NOMO-1 (cell line): ENCODE data around the gene PTPN12.
A peak's percentile ranks its signal among the peaks of the same experiment; 100 is the strongest.
"Not testable (repeated sequence)": the region's sequence is repeated elsewhere in the genome, so short reads cannot be mapped to it uniquely, and the experiment has no call there.

Experiments used
- DNase-seq, 2 experiments: peaks; one replicate each; lab custom pipeline; 2025; ENCODE audit not compliant: unreplicated experiment in 2 of 2; lab: John Stamatoyannopoulos, UW

The PTPN12 gene

GRCh38 chr7:77537136-77537777, at the start of gene PTPN12:
Gene PTPN12 (plus strand): TSS chr7:77537295. CDS start chr7:77537547, 252 bp downstream.
- peak; percentile 72 to 76 for DNase-seq

DNA sequence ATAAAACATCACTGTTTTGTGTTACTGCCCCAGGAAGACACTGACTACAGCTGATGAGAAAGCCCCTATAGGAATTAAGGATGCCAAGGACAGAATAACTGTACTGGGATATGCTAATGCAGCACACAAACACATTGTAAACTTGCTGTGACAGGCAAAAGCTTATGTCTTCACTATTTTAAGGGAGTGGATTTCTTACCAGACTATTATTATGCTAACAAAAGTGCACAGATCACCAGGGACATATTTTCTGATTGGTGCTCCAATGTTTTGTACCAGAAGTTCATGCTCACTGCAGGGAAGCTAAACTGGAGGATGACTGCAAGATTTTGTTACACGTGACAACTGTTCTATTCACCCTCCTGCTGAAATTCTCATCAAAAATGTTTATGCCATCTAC, 48.1 kb upstream of the PTPN12 start:
- DNase-seq: no peak

- no peak for DNase-seq
These were observed 40.0 kb upstream of the PTPN12 start for GRCh38 chr7:77497079-77497478.

DNA sequence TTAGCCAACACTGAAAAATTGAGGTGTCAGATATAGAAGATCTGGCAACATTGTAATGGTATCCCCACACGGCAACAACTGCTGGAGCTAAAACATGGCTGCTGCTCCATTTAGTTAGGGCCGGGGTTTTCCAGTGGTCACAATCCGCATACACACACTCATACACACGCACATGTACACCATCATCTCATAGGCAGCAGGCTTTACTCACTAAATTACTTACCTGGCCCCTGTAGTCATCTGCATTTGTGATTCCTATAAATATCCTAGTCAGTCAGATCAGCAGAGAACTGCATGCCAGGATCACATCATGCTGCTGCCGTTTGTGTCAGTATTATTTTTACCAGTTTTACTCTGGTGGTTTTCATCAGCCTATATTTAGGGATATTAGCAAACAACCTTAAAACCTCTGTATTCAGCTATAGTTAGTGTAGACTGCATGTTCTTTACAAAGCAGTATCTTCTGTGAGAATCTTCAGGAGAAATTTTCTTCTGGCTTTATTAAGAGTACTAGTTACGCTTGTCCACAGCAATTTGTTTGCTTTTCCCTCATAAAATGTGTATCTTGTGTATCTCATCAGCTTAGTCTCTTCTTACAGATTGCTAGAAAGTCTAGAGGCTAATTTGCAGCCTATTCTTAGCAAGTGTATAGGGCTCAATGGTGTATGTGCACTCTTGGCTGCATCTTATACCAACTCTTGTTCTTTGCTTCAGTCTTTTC, 38.3 kb upstream of the PTPN12 start:
- DNase-seq: peak in 1 of 2 experiments; percentile 52

DNA sequence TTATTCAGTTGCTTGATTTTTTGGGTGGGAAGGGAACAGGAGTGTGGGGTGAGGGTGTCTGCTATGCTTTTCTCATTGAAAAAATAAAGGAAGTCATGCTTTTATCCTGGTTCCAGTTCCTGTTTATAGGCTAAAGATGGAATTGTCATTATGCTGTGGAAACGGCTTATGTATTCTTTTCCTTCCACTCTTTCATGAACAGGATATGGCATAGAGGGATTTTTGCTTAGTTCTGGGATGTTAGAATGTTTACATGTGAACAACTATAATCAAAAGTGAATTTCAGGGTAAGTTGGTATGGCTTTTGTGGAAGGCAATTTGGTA, 35.9 kb upstream of the PTPN12 start:
- peak in 1 of 2 experiments; percentile 95 for DNase-seq

DNA sequence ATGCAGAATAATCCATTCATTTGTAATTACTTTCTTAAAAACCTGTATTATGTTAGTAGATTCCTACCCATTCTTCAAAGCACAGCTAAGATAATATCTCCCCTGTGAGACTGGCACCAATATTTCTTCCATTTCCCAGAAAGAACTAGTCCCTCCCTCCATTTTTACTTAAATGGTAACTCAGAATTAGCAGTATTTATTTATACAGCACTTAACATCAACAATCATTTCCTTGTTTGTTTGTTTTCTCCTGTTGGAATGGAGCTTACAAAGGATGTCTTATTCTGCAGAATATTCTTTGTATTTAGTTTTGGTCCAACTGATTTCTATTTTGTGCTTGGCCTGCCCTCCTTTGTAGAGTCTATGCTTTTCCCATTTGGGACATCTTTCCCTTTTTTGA, 32.1 kb upstream of the PTPN12 start:
- no peak for DNase-seq

DNA sequence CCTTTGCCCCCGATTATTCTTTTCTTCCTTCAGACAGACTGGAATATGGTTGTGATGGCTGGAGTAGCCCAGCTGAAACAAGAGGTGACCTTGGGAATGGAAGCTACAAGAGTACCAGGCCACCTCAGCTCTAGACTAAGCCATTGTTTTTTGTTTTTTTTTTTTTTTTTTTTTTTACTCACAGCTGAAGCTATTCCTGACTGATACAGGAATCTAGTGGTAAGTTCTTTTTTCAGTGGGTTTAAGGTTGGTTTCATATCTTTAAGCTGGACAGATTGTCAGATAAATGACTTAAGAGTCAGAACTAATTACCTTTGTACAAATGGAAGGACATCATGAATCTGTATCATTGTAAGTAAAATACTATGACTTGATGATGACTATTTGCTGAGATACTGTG, 30.2 kb upstream of the PTPN12 start:
- no peak for DNase-seq

- not testable (repeated sequence) for DNase-seq
These were observed 24.0 kb upstream of the PTPN12 start for GRCh38 chr7:77513002-77513670.

DNA sequence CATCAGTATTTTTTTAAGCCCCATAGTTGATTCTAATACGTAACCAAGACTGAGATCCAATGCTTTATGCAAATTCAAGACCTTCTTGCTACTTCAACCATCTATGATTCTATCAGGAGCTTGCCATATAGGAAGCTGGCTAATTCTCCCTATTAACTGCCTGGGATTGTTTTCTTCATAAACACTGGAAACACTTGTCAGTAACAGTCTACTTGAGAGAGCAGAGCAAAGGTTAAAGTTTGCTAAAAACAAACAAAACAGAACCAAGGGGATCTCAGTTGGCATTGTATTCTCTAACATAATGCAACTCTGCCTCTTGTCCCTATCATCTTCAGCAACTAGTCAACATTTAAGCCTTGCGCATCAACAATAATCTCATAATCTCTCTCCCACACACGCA, 21.0 kb upstream of the PTPN12 start:
- no peak for DNase-seq

GRCh38 chr7:77520261-77520660, 16.8 kb upstream of the PTPN12 start:
- no peak for DNase-seq

DNA sequence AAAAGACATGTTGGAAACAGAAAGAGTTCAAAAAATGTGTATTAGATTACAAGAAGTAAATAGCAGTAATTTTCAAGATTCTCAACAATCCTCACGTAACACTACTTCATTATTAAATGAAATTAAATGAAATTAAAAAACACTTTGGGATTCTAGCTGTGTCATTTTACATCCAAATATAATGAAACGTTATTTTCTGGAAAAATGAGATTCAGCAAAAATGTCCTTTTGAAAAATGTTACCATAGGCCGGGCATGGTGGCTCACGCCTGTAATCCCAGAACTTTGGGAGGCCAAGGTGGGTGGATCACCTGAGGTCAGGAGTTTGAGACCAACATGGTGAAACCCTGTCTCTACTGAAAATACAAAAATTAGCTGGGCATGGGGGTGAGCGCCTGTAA, 15.6 kb upstream of the PTPN12 start:
- DNase-seq: not testable (repeated sequence)

- DNase-seq: peak; percentile 32 to 36
These were observed 12.4 kb upstream of the PTPN12 start for GRCh38 chr7:77524731-77525130.

DNA sequence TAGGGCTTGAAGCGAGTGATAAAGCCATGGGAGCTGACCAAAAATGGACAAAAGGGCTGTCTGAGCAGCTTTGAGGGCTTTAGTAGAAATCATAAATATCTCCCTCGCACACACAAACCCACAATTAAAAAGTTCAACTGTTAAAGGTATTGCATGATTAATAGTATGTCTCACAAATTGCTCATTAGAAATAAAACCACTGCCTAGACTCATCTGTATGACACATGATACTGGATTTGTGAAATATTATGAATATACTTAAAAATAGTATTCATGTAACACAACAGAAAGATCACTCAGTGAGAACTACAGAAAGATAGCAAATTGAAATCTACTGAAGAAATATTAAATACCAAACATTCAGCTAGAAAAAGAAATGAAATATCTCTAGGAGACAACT, 11.9 kb upstream of the PTPN12 start:
- DNase-seq: no peak

- DNase-seq: no peak
These were observed 8.7 kb upstream of the PTPN12 start for GRCh38 chr7:77528368-77528767.

DNA sequence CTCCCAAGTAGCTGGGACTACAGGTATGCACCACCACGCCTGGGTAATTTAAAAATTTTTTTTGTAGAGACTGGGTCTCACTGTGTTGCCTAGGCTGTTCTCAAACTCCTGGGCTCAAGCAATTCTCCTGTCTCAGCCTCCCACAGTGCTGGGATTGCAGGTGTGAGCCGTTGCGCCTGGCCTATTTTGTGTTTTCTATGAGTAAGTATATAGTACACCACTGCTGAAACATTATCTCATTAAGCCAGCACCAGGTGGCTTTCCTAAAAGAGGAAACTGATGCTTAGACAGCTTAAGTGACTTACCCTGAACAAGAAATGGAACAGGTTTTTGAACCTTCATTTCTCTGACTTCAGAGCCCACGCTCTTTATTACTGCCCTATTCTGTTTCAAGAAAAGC, 7.8 kb upstream of the PTPN12 start:
- DNase-seq: no peak

GRCh38 chr7:77531038-77531437, 6.1 kb upstream of the PTPN12 start:
- DNase-seq: peak; percentile 60 to 97

DNA sequence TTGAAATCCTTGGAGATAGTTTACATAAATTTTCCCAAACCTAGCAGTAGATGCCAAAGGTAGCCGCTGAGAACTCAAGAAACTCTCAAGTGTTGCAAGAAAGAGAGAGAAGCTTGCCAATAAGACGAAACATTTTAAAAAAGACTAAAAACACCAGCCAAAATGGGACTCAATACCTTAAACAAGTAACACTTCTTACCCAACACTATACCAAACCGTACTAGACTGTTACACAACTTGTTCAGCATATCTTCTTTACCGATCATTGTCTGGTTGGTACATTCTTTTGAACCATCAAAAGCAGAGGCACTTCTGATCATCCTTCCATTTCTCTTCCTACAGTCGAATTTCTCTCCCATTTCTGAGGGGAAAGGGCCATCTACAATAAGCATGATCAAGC, 4.8 kb upstream of the PTPN12 start:
- DNase-seq: peak; percentile 61 to 80

DNA sequence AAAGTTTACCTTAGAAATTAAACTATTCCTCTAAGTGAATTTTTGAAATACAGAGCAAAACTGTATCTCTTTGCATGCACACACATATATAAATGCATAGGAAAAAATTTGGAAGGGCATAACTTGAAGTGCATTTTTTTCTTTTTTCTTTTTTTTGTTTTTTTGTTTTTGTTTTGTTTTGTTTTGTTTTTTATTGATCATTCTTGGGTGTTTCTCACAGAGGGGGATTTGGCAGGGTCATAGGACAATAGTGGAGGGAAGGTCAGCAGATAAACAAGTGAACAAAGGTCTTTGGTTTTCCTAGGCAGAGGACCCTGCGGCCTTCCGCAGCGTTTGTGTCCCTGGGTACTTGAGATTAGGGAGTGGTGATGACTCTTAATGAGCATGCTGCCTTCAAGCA, 4.4 kb upstream of the PTPN12 start:
- not testable (repeated sequence) for DNase-seq

- DNase-seq: not testable (repeated sequence)
These were observed 3.0 kb upstream of the PTPN12 start for GRCh38 chr7:77534046-77534445.

DNA sequence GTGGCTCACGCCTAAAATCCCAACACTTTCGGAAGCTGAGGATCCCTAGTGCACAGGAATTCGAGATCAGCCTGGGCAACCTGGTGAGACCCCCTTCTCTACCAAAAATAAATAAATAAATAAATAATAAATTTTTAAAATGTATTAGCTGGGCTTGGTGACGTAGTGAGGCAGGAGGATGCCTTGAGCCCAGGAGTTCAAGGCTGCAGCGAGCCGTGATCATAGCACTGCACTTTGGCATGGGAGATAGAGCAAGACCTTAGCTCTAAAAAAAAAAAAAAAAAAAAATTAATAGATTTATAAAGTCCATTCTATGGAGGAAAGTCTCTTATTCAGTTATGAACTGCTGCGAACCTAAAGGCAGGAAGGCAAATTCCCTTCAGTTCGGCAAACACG, 1.1 kb upstream of the PTPN12 start:
- DNase-seq: no peak

DNA sequence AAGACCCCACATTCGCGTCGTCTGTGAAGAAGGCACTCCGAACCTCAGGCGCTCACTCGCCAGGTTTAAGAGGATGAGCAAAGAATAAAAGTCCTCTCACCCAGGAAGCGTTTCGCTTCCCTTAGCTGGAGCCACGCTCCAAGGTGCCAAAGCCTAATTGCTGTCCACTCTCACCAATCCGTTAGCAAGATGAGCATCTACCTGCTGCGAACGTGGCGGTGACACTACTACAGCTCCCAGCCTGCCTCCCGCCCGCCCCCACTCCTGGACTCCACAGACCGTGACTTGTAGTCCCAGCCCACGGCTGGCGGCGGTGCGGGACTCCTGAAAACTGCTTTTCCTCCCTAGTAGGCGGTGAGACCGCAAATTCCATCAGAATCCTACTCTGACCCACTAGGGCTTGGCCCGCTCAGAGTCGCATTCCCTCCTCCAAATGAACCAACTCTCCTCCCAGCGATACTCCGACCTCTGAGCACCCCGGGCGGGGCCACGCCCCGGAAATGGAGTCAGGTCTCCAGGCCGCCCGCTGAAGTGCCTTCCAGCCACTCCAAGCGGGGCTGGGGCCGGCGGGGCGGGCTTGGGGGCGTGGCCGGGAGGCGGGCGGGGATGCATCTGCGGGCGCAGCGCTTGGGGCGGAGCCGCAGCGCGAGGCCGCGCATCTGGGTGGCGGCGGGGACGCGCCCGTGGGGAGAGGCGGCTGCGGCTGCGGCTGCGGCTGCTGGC, 521 bp upstream of the PTPN12 start:
- DNase-seq: peak; percentile 100
